ENCODE results near the gene ADARB2. TPM values are rescaled to one million over a fixed set of nuclear protein-coding genes. Genes with fewer than 3 reads are reported as not detected.

Gene ADARB2
- total RNA-seq, 2 experiments from 2014 or later = 2.5 to 3.0 TPM

GRCh38 chr10:1589257-1589656, 148.1 kb downstream of the ADARB2 start:
- ChIA-PET CTCF (no interaction called here), POLR2A (no interaction called here)
- DNase-seq = no peak
- no peak overlapping the region for H3K4me3 Mint-ChIP-seq
- no peaks in the 10 kb centered on the region for H3K27me3 Mint-ChIP-seq
- H3K9me3 Mint-ChIP-seq = no peaks in the 10 kb centered on the region
- no peaks in the 10 kb centered on the region for H3K36me3 Mint-ChIP-seq (ENCODE audit: low read depth)
- H3K27ac Mint-ChIP-seq = no peak overlapping the region
- H3K4me1 Mint-ChIP-seq = no peaks in the 10 kb centered on the region

- Mint-ChIP-seq H3K9me3 (no peaks in the 10 kb centered on the region), H3K27ac (no peak overlapping the region), H3K4me1 (no peaks in the 10 kb centered on the region), H3K4me3 (no peak overlapping the region), H3K36me3 (ENCODE audit: low read depth) (no peaks in the 10 kb centered on the region), H3K27me3 (peaks cover 3% of the 10 kb centered on the region)
- ChIA-PET POLR2A (no interaction called here), CTCF (no interaction called here)
- no peak for DNase-seq
Observed at GRCh38 chr10:1582739-1583138, 154.6 kb downstream of the ADARB2 start.

GRCh38 chr10:1581189-1581588, 156.1 kb downstream of the ADARB2 start:
- Mint-ChIP-seq H3K36me3 (ENCODE audit: low read depth) (no peaks in the 10 kb centered on the region), H3K27me3 (peaks cover 3% of the 10 kb centered on the region), H3K4me3 (no peak overlapping the region), H3K4me1 (no peaks in the 10 kb centered on the region), H3K9me3 (no peaks in the 10 kb centered on the region), H3K27ac (no peak overlapping the region)
- DNase-seq = no peak
- CTCF ChIA-PET = no interaction called here
- POLR2A ChIA-PET = no interaction called here

- Mint-ChIP-seq H3K4me1 (no peaks in the 10 kb centered on the region), H3K27ac (no peak overlapping the region), H3K9me3 (no peaks in the 10 kb centered on the region), H3K4me3 (no peak overlapping the region), H3K36me3 (ENCODE audit: low read depth) (no peaks in the 10 kb centered on the region), H3K27me3 (peaks cover 3% of the 10 kb centered on the region)
- POLR2A ChIA-PET = no interaction called here
- CTCF ChIA-PET = no interaction called here
- DNase-seq = no peak
Observed at GRCh38 chr10:1579671-1580070, 157.7 kb downstream of the ADARB2 start.

- H3K4me1 Mint-ChIP-seq = no peaks in the 10 kb centered on the region
- DNase-seq = no peak
- no peaks in the 10 kb centered on the region for H3K36me3 Mint-ChIP-seq (ENCODE audit: low read depth)
- H3K9me3 Mint-ChIP-seq = no peaks in the 10 kb centered on the region
- CTCF ChIA-PET = no interaction called here
- no peak overlapping the region for H3K4me3 Mint-ChIP-seq
- H3K27ac Mint-ChIP-seq = no peak overlapping the region
- POLR2A ChIA-PET = no interaction called here
- H3K27me3 Mint-ChIP-seq = peaks cover 3% of the 10 kb centered on the region
Observed at GRCh38 chr10:1579141-1579491, 158.2 kb downstream of the ADARB2 start.

GRCh38 chr10:1578392-1579140, 158.8 kb downstream of the ADARB2 start:
- ChIA-PET POLR2A (no interaction called here), CTCF (no interaction called here)
- Mint-ChIP-seq H3K27me3 (peaks cover 3% of the 10 kb centered on the region), H3K4me1 (no peaks in the 10 kb centered on the region), H3K36me3 (ENCODE audit: low read depth) (no peaks in the 10 kb centered on the region), H3K27ac (no peak overlapping the region), H3K4me3 (no peak overlapping the region), H3K9me3 (no peaks in the 10 kb centered on the region)
- no peak for DNase-seq

- no peaks in the 10 kb centered on the region for H3K4me1 Mint-ChIP-seq
- no peaks in the 10 kb centered on the region for H3K36me3 Mint-ChIP-seq (ENCODE audit: low read depth)
- H3K4me3 Mint-ChIP-seq = no peak overlapping the region
- DNase-seq = no peak
- H3K27ac Mint-ChIP-seq = no peak overlapping the region
- POLR2A ChIA-PET = no interaction called here
- CTCF ChIA-PET = no interaction called here
- H3K9me3 Mint-ChIP-seq = no peaks in the 10 kb centered on the region
- no peaks in the 10 kb centered on the region for H3K27me3 Mint-ChIP-seq
Observed at GRCh38 chr10:1577945-1578344, 159.4 kb downstream of the ADARB2 start.

GRCh38 chr10:1577373-1577770, 160.0 kb downstream of the ADARB2 start:
- Mint-ChIP-seq H3K4me1 (no peaks in the 10 kb centered on the region), H3K27ac (no peak overlapping the region), H3K4me3 (no peak overlapping the region), H3K9me3 (no peaks in the 10 kb centered on the region), H3K27me3 (no peaks in the 10 kb centered on the region), H3K36me3 (ENCODE audit: low read depth) (no peaks in the 10 kb centered on the region)
- ChIA-PET POLR2A (no interaction called here), CTCF (no interaction called here)
- no peak for DNase-seq

- Mint-ChIP-seq H3K4me3 (no peak overlapping the region), H3K27me3 (no peaks in the 10 kb centered on the region), H3K9me3 (peaks cover under 1% of the 10 kb centered on the region), H3K36me3 (ENCODE audit: low read depth) (no peaks in the 10 kb centered on the region), H3K4me1 (no peaks in the 10 kb centered on the region), H3K27ac (no peak overlapping the region)
- ChIA-PET CTCF (no interaction called here), POLR2A (no interaction called here)
- DNase-seq = no peak
Observed at GRCh38 chr10:1576467-1577372, 160.6 kb downstream of the ADARB2 start.

- H3K9me3 Mint-ChIP-seq = peaks cover 5% of the 10 kb centered on the region
- H3K36me3 Mint-ChIP-seq (ENCODE audit: low read depth) = no peaks in the 10 kb centered on the region
- DNase-seq = no peak
- ChIA-PET POLR2A (no interaction called here), CTCF (no interaction called here)
- H3K27me3 Mint-ChIP-seq = no peaks in the 10 kb centered on the region
- no peaks in the 10 kb centered on the region for H3K4me1 Mint-ChIP-seq
- H3K4me3 Mint-ChIP-seq = no peak overlapping the region
- H3K27ac Mint-ChIP-seq = no peak overlapping the region
Observed at GRCh38 chr10:1575481-1576244, 161.7 kb downstream of the ADARB2 start.

- no peaks in the 10 kb centered on the region for H3K27me3 Mint-ChIP-seq
- CTCF ChIA-PET = no interaction called here
Observed at GRCh38 chr10:1574719-1575118, 162.6 kb downstream of the ADARB2 start.

GRCh38 chr10:1573981-1574380, 163.3 kb downstream of the ADARB2 start:
- no peak overlapping the region for H3K27ac Mint-ChIP-seq
- H3K27me3 Mint-ChIP-seq = no peaks in the 10 kb centered on the region
- DNase-seq = no peak
- ChIA-PET POLR2A (no interaction called here), CTCF (no interaction called here)
- H3K4me1 Mint-ChIP-seq = no peaks in the 10 kb centered on the region
- no peak overlapping the region for H3K4me3 Mint-ChIP-seq
- H3K9me3 Mint-ChIP-seq = peaks cover 5% of the 10 kb centered on the region
- H3K36me3 Mint-ChIP-seq (ENCODE audit: low read depth) = no peaks in the 10 kb centered on the region

More at GRCh38 chr10:1574719-1575118, 162.6 kb downstream of the ADARB2 start:
- H3K4me3 Mint-ChIP-seq = no peak overlapping the region
- H3K36me3 Mint-ChIP-seq (ENCODE audit: low read depth) = no peaks in the 10 kb centered on the region
- POLR2A ChIA-PET = no interaction called here
- H3K4me1 Mint-ChIP-seq = no peaks in the 10 kb centered on the region
- no peak overlapping the region for H3K27ac Mint-ChIP-seq
- DNase-seq = no peak
- peaks cover 5% of the 10 kb centered on the region for H3K9me3 Mint-ChIP-seq

GRCh38 chr10:1573334-1573969, 163.9 kb downstream of the ADARB2 start:
- no peaks in the 10 kb centered on the region for H3K4me1 Mint-ChIP-seq
- CTCF ChIA-PET = no interaction called here
- no peak overlapping the region for H3K4me3 Mint-ChIP-seq
- no peaks in the 10 kb centered on the region for H3K36me3 Mint-ChIP-seq (ENCODE audit: low read depth)
- H3K27ac Mint-ChIP-seq = no peak overlapping the region
- POLR2A ChIA-PET = no interaction called here
- H3K9me3 Mint-ChIP-seq = peaks cover 5% of the 10 kb centered on the region
- no peaks in the 10 kb centered on the region for H3K27me3 Mint-ChIP-seq
- no peak for DNase-seq
